Trophoblast cell (in vitro differentiated cells and primary cell): ENCODE results near the gene MYBPHL.
A peak's percentile ranks its signal among the peaks of the same experiment; 100 is the strongest.

Experiments
- DNase-seq, 2 donors: peaks; one replicate each; pipeline ENCODE4 v3.0.0-alpha.2; 2016
- H2AFZ ChIP-seq: 2 replicates; pipeline ENCODE4 v1.6.1; 2013; ENCODE audit warnings: low read length, moderate library complexity, mild to moderate bottlenecking; ENCODE audit not compliant: insufficient read depth, poor library complexity
- H2AK5ac ChIP-seq: 2 replicates; pipeline ENCODE4 v1.6.1; 2013; ENCODE audit warnings: mild to moderate bottlenecking, low read length
- H2BK120ac ChIP-seq: 2 replicates; pipeline ENCODE4 v1.6.1; 2013; ENCODE audit warnings: low read length, mild to moderate bottlenecking, moderate library complexity; ENCODE audit not compliant: insufficient read depth, poor library complexity
- H2BK12ac ChIP-seq: 2 replicates; pipeline ENCODE4 v1.6.1; 2013; ENCODE audit warnings: mild to moderate bottlenecking, low read length, moderate library complexity
- H2BK5ac ChIP-seq: 2 replicates; pipeline ENCODE4 v1.6.1; 2013; ENCODE audit warnings: low read length, low read depth, moderate library complexity, mild to moderate bottlenecking; ENCODE audit not compliant: poor library complexity
- H3K14ac ChIP-seq: 2 replicates; pipeline ENCODE4 v1.6.1; 2013; ENCODE audit warnings: mild to moderate bottlenecking, low read length
- H3K18ac ChIP-seq: 2 replicates; pipeline ENCODE4 v1.6.1; 2013; ENCODE audit warnings: mild to moderate bottlenecking, low read length
- H3K23ac ChIP-seq: 2 replicates; pipeline ENCODE4 v1.6.1; 2013; ENCODE audit warnings: low read length
- H3K27ac ChIP-seq: 2 replicates; pipeline ENCODE4 v1.5.1; 2013; ENCODE audit warnings: low read depth, mild to moderate bottlenecking, inconsistent platforms, low read length, moderate library complexity
- H3K27me3 ChIP-seq: 2 replicates; pipeline ENCODE4 v1.6.1; 2013; ENCODE audit warnings: inconsistent platforms, mild to moderate bottlenecking, low read length, moderate library complexity; ENCODE audit not compliant: insufficient read depth
- H3K36me3 ChIP-seq, 2 experiments: 1 replicate in 1 of 2; 2 replicates in 1 of 2; pipeline ENCODE4 v1.6.1; 2013; ENCODE audit warnings: low read length in 2 of 2, mild to moderate bottlenecking in 2 of 2, moderate library complexity in 1 of 2; ENCODE audit not compliant: insufficient read depth in 2 of 2, control insufficient read depth in 1 of 2
- H3K4ac ChIP-seq: 2 replicates; pipeline ENCODE4 v1.6.1; 2013; ENCODE audit warnings: low read depth, mild to moderate bottlenecking, low read length, moderate library complexity
- H3K4me1 ChIP-seq, 2 experiments: 1 replicate in 1 of 2; 2 replicates in 1 of 2; pipeline ENCODE4 v1.6.1; 2013; ENCODE audit warnings: low read length in 2 of 2, mild to moderate bottlenecking in 2 of 2, moderate library complexity in 1 of 2; ENCODE audit not compliant: insufficient read depth in 2 of 2, control insufficient read depth in 1 of 2
- H3K4me2 ChIP-seq: 2 replicates; pipeline ENCODE4 v1.6.1; 2013; ENCODE audit warnings: inconsistent platforms, mild to moderate bottlenecking, low read length, moderate library complexity
- H3K4me3 ChIP-seq: 2 replicates; pipeline ENCODE4 v1.5.1; 2013; ENCODE audit warnings: mild to moderate bottlenecking, low read depth, low read length, inconsistent platforms
- H3K79me1 ChIP-seq: one replicate; pipeline ENCODE4 v1.6.1; 2013; ENCODE audit warnings: low read length
- H3K79me2 ChIP-seq: 2 replicates; pipeline ENCODE4 v1.6.1; 2013; ENCODE audit warnings: low read length, mild to moderate bottlenecking; ENCODE audit not compliant: control insufficient read depth, insufficient read depth, poor library complexity
- H3K9ac ChIP-seq: 2 replicates; pipeline ENCODE4 v1.6.1; 2013; ENCODE audit warnings: mild to moderate bottlenecking, low read length
- H3K9me3 ChIP-seq: 2 replicates; pipeline ENCODE4 v1.6.1; 2013; ENCODE audit warnings: low read depth, mild to moderate bottlenecking, control low read depth, inconsistent platforms, low read length; ENCODE audit not compliant: insufficient read depth
- H4K12ac ChIP-seq: 2 replicates; pipeline ENCODE4 v1.6.1; 2013; ENCODE audit warnings: low read depth, mild to moderate bottlenecking, low read length, moderate library complexity
- H4K8ac ChIP-seq: 2 replicates; pipeline ENCODE4 v1.6.1; 2013; ENCODE audit warnings: low read depth, mild to moderate bottlenecking, low read length, moderate library complexity
- H4K91ac ChIP-seq: one replicate; pipeline ENCODE4 v1.6.1; 2013; ENCODE audit warnings: low read depth, mild to moderate bottlenecking, low read length, moderate library complexity
- WGBS: extraction: QIAGEN DNeasy Blood & Tissue Kit; methylation state at CpG from one replicate; pipeline ENCODE4 v1.1.7; 2013; ENCODE audit warnings: missing lambda C conversion rate; ENCODE audit not compliant: insufficient read length, insufficient coverage; ENCODE audit errors: extremely low coverage; 5-methylcytosine and 5-hydroxymethylcytosine counted together

The MYBPHL gene

DNA sequence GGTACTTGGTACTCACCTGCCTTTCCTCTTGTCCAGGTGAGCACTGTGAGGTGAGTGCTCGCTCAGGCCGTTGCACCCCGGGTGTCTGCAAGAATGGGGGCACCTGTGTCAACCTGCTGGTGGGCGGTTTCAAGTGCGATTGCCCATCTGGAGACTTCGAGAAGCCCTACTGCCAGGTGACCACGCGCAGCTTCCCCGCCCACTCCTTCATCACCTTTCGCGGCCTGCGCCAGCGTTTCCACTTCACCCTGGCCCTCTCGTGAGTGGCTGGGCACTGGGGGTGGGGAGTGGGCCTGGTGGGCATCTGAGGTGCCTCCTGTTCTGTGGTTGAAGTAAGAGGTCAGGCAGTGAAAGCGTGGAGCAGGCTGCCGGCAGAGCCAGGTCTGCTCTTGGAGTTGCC is 45.8 kb downstream of the MYBPHL start:
- H2BK12ac ChIP-seq, result no peak overlapping the region
- H3K14ac ChIP-seq, result no peak overlapping the region
- H3K4me2 ChIP-seq, result no peak overlapping the region
- H3K23ac ChIP-seq, result no peak overlapping the region
- no peak overlapping the region for H2AK5ac ChIP-seq
- H2AFZ ChIP-seq, result no peak overlapping the region
- DNase-seq, result no peak
- WGBS, result no CpG with 5 or more reads among the region's 16 CpGs
- no peaks in the 10 kb centered on the region for H3K79me1 ChIP-seq
- H4K8ac ChIP-seq, result no peak overlapping the region
- H3K36me3 ChIP-seq, result peaks cover 54 to 56% of the 10 kb centered on the region in 2 experiments
- H3K4ac ChIP-seq, result no peak overlapping the region
- no peak overlapping the region for H4K12ac ChIP-seq
- H3K4me3 ChIP-seq, result no peak overlapping the region
- H3K18ac ChIP-seq, result no peak overlapping the region
- H3K9ac ChIP-seq, result no peak overlapping the region
- no peaks in the 10 kb centered on the region for H3K9me3 ChIP-seq
- no peak overlapping the region for H3K27ac ChIP-seq
- no peak overlapping the region for H4K91ac ChIP-seq
- no peaks in the 10 kb centered on the region for H3K27me3 ChIP-seq
- H2BK120ac ChIP-seq, result no peak overlapping the region
- H3K4me1 ChIP-seq, result peaks cover 10 to 16% of the 10 kb centered on the region in 2 experiments
- no peaks in the 10 kb centered on the region for H3K79me2 ChIP-seq
- no peak overlapping the region for H2BK5ac ChIP-seq

DNA sequence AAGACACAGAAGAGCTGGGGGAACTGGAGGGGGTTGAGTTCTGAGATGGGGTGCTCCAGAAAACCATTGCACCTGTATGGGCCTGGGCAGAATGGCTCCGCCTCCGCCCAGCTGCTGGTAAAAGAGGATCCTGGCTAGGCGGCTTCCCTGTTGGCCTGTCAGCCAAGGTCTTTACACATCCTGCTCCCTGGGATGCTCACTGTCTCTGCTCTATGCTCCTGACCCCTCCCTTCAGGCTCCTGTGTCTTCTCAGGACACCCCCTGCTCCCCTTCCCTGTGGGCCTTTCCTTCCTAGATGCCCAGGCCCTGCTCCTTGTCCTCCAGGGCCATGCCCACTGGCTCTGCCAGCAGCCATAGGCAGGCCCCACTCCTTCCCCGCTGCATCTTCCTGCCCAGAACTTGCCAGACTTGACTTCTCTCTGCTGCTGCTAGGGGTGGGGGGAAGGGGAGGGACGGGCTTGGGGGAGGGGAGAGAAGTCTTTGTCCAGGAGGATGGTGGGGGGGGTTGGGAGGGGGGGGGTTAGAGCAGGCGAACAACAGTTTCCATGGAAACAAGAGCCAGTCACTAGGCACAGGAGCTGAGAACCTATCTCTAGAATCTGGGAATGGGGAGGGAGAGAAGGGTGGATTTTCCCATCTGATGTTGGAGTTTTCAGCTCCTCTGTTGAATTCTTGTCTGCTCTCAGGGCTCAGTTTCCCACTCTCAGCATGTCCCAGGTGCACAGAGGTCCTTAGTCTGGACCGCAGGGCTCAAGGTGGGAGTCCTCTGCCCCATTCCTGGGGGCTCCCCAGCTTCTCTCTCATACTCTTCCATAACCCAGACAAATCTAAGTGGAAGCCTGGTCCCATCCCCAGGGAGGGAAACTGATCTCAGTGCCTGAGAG is 46.9 kb downstream of the MYBPHL start:
- no peak overlapping the region for H2BK5ac ChIP-seq
- DNase-seq, result no peak
- no peak overlapping the region for H3K4me2 ChIP-seq
- peaks cover 19 to 24% of the 10 kb centered on the region in 2 experiments for H3K4me1 ChIP-seq
- peak overlapping the region; percentile 36 for H4K91ac ChIP-seq
- H3K9me3 ChIP-seq, result no peaks in the 10 kb centered on the region
- no peak overlapping the region for H2AK5ac ChIP-seq
- H3K79me2 ChIP-seq, result peaks cover 6% of the 10 kb centered on the region
- H2BK120ac ChIP-seq, result no peak overlapping the region
- H2AFZ ChIP-seq, result no peak overlapping the region
- H2BK12ac ChIP-seq, result peak overlapping the region; percentile 34
- no peak overlapping the region for H4K12ac ChIP-seq
- peaks cover 43 to 46% of the 10 kb centered on the region in 2 experiments for H3K36me3 ChIP-seq
- no peak overlapping the region for H3K23ac ChIP-seq
- H3K4ac ChIP-seq, result no peak overlapping the region
- H3K27ac ChIP-seq, result no peak overlapping the region
- no CpG with 5 or more reads among the region's 7 CpGs for WGBS
- peaks cover 6% of the 10 kb centered on the region for H3K79me1 ChIP-seq
- peak overlapping the region; percentile 7 for H3K14ac ChIP-seq
- H3K4me3 ChIP-seq, result no peak overlapping the region
- H4K8ac ChIP-seq, result peak overlapping the region; percentile 52
- no peak overlapping the region for H3K18ac ChIP-seq
- H3K27me3 ChIP-seq, result no peaks in the 10 kb centered on the region
- no peak overlapping the region for H3K9ac ChIP-seq

DNA sequence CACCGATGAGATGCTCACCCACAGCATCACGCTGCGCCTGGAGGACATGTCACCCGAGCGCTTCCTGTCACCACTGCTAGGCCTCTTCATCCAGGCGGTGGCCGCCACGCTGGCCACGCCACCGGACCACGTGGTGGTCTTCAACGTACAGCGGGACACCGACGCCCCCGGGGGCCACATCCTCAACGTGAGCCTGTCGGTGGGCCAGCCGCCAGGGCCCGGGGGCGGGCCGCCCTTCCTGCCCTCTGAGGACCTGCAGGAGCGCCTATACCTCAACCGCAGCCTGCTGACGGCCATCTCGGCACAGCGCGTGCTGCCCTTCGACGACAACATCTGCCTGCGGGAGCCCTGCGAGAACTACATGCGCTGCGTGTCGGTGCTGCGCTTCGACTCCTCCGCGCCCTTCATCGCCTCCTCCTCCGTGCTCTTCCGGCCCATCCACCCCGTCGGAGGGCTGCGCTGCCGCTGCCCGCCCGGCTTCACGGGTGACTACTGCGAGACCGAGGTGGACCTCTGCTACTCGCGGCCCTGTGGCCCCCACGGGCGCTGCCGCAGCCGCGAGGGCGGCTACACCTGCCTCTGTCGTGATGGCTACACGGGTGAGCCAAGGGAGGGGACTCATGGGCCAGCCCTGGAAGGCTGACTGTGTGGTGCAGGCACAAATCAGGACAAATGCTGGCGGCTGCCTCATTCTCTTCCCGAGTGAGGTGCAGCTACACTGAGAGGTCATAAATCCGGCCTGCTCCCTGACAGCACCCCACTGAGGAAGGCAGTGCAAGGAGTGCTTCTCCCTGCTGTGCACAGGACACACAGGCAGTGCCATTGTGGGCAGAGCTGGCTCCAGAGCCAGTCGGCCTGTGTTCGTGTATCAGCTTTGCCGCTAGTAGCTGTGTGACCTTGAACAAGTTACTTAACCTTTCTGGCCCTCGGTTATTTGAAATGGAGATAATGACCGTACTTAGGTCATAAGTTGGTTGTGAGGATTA is 48.0 kb downstream of the MYBPHL start:
- no peak overlapping the region for H3K4ac ChIP-seq
- no peak overlapping the region for H3K4me2 ChIP-seq
- no peaks in the 10 kb centered on the region for H3K27me3 ChIP-seq
- peaks cover 36 to 37% of the 10 kb centered on the region in 2 experiments for H3K36me3 ChIP-seq
- H4K8ac ChIP-seq, result no peak overlapping the region
- H4K91ac ChIP-seq, result no peak overlapping the region
- H3K79me1 ChIP-seq, result peaks cover 17% of the 10 kb centered on the region
- no CpG with 5 or more reads among the region's 69 CpGs for WGBS
- DNase-seq, result no peak
- peaks cover 30 to 32% of the 10 kb centered on the region in 2 experiments for H3K4me1 ChIP-seq
- H3K23ac ChIP-seq, result no peak overlapping the region
- H2BK12ac ChIP-seq, result no peak overlapping the region
- H2AFZ ChIP-seq, result no peak overlapping the region
- H3K18ac ChIP-seq, result no peak overlapping the region
- H2BK5ac ChIP-seq, result no peak overlapping the region
- H3K79me2 ChIP-seq, result peaks cover 12% of the 10 kb centered on the region
- H3K4me3 ChIP-seq, result no peak overlapping the region
- no peak overlapping the region for H3K27ac ChIP-seq
- H4K12ac ChIP-seq, result no peak overlapping the region
- H3K9ac ChIP-seq, result no peak overlapping the region
- H2AK5ac ChIP-seq, result no peak overlapping the region
- H3K9me3 ChIP-seq, result no peaks in the 10 kb centered on the region
- no peak overlapping the region for H2BK120ac ChIP-seq
- H3K14ac ChIP-seq, result no peak overlapping the region

DNA sequence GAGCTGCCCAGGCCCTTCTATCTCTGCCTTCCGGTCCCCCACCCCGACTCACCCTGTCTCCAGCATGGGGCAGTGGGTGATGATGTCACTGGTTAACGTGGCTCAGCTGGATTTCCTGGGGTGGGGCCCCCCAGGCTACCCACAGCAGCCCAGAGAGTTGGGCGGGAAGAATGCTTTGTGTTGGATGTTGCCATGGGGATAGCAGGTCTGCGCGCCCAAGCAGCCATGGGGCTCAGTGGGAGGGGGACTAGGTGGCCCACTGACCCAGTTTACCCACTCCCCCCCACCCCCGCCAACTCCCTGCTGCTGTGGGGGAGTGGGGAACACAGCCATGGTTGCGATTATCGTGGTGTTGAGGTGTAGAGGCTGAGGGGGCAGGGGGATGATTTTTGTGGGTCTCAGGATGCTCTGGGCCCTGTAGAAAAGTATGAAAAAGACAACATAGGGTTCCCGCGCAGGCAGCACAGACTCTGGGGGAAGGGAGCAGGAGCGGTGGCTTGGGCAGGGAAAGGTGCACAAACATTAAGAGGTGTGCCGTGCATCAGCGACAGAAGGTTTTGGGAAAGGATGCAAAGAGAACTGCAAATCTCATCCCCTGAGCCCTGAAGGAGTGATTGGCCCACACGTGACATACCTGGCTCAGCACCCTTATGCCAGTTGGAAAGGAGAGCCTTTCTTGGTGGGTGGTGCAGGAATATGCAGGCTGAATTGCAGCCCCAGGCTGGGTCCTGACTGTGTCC is 49.0 kb downstream of the MYBPHL start:
- no peak overlapping the region for H2BK12ac ChIP-seq
- H2BK120ac ChIP-seq, result no peak overlapping the region
- WGBS, result no CpG with 5 or more reads among the region's 15 CpGs
- H2AFZ ChIP-seq, result no peak overlapping the region
- H3K4ac ChIP-seq, result no peak overlapping the region
- no peak overlapping the region for H3K9ac ChIP-seq
- H3K18ac ChIP-seq, result no peak overlapping the region
- peaks cover 32% of the 10 kb centered on the region in 2 experiments for H3K36me3 ChIP-seq
- no peak overlapping the region for H4K91ac ChIP-seq
- H3K9me3 ChIP-seq, result no peaks in the 10 kb centered on the region
- no peaks in the 10 kb centered on the region for H3K27me3 ChIP-seq
- no peak for DNase-seq
- H3K79me1 ChIP-seq, result peaks cover 26% of the 10 kb centered on the region
- H4K12ac ChIP-seq, result no peak overlapping the region
- no peak overlapping the region for H3K4me2 ChIP-seq
- H3K23ac ChIP-seq, result no peak overlapping the region
- H3K27ac ChIP-seq, result no peak overlapping the region
- no peak overlapping the region for H3K14ac ChIP-seq
- H2AK5ac ChIP-seq, result no peak overlapping the region
- H4K8ac ChIP-seq, result no peak overlapping the region
- no peak overlapping the region for H3K4me3 ChIP-seq
- H3K79me2 ChIP-seq, result peaks cover 17% of the 10 kb centered on the region
- H3K4me1 ChIP-seq, result peaks cover 38 to 42% of the 10 kb centered on the region in 2 experiments
- no peak overlapping the region for H2BK5ac ChIP-seq
